ENCODE results near the gene DIPK1B. TPM values are rescaled to one million over a fixed set of nuclear protein-coding genes. Genes with fewer than 3 reads are reported as not detected.
A peak's percentile ranks its signal among the peaks of the same experiment; 100 is the strongest.

DIPK1B gene
- total RNA-seq, 3 donors from 2014 or later = 1.0 to 10.0 (median 2.9) TPM

DNA sequence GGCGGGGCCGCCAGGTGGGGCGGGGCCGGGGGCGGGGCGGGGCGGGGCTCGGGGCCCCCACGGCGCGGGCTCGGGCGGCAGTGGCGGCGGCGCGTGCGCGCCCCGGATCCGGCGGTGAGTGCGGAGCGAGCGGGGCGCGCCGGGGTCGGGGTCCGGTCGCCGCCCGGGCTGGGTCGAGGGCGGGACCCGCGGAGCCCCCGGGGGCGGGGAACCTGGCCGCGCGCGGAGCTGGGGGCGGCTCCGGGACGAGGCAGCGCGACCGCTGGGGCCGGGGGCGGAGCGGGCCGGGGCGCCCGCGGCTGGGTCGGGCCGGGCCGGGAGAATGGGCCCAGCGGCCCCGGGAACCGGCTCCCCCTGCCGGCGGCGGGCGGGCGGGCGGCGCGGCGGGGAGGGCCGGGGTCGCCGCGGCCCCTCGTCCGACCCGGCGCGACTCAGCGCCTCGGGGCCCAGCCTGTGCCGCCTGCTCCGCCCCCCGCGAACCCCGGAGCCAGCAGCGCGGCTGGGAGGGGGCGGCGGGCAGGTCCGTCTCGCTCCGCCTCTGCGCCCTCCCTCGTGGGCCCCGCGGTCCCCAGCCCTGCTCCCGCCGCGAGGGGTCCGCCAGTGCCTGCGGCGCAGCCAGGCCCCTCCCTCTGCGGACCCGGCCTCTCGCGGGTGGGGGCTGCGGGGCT lies 46.5 kb upstream of the DIPK1B start:
- ATAC-seq (no peak), DNase-seq (peak in 1 of 3 donors; percentile 32)
- H3K4me1 ChIP-seq (ENCODE audit: low read depth) = peaks cover 17% of the 10 kb centered on the region
- intact Hi-C loops (cut with DNase I, micrococcal nuclease) = no loop called here
- H3K36me3 ChIP-seq (ENCODE audit: low read depth) = no peaks in the 10 kb centered on the region
- TF ChIP-seq CTCF (IDR thresholded peaks at IDR 0.05) = no peak
- H3K4me3 ChIP-seq = no peak overlapping the region
- H3K9me3 ChIP-seq = no peaks in the 10 kb centered on the region

DNA sequence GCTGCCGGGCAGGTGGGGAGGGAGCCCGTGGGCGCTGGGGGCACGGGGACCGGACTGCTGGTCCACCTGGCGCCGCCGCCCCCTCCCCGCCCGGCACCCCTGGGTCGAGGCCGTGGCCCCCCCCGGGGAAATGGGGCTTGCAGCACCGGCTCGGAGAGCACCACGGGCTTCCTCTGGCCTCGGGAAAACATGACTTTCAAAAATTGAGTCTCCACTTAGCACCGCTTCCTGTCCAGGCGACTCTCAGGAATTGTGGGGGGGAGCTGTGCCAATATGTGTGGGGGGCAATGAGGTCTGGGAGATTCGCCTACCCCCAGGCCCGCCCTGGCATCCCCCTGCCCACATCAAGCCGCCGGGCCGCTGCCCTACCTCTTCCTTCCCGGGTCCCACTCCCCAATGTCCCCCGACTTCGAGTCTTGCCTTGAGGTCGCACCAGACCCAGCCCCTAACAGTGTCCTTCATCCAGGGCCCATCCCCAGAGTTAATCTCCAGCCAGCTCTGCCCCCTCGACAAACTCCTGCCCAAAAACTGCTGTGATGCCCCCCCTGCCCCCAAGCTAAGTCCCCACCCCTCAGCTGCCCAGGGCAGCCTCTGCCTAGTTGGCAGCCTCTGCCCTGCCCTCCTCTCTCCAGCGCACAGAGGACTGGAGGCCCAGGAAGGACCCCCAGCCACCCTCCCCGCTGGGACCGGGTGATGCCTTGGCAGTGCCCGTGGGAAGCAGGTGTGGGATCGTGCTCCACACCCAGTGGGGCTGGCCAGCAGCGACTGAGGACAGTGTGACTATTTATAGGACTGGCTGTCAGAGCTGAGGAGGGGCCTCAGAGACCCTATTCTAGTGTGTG lies 45.8 kb upstream of the DIPK1B start:
- ATAC-seq (no peak), DNase-seq (peak in 1 of 3 donors; percentile 24)
- Histone ChIP-seq H3K36me3 (ENCODE audit: low read depth) (no peaks in the 10 kb centered on the region), H3K4me3 (no peak overlapping the region), H3K4me1 (ENCODE audit: low read depth) (peaks cover 21% of the 10 kb centered on the region), H3K9me3 (no peaks in the 10 kb centered on the region)
- intact Hi-C loops (cut with DNase I, micrococcal nuclease) = no loop called here
- TF ChIP-seq CTCF (IDR thresholded peaks at IDR 0.05) = no peak

DNA sequence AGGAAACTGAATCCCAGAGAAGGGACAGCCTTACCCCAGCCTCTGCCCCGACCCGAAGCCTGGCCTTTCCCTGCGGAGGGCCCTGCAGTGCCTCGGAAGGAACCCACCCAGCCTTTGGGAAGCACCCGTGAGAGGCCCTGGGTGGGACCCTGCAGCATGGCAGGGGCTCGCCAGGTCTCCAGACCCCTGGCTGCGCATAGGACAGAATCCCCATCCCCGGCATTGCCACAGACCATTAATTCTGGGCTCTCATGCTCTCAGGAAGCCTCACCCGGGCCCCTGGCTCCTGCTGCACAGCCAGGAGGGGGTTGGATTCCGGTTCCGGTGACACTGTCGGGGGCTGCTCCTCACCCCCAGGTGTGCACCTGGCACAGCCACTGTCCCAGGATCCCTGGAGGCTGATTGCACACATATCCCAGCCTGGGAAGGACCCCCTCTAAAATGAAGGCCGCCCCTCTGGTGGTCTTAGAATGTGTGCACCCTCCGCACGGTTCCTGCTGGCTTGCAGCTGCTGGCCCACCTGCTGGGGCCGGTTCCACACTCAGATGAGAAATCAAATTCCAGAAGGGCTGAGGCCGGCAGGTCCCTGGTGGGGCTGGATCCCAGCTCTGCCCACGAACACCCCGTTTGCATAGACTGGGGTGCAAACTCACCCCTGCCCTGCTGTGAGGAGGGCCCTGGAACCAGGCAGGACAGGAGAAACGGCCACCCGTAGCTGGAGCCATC lies 45.0 kb upstream of the DIPK1B start:
- H3K4me1 ChIP-seq (ENCODE audit: low read depth) = peaks cover 22% of the 10 kb centered on the region
- intact Hi-C loops (cut with DNase I, micrococcal nuclease) = no loop called here
- DNase-seq (peak in 1 of 3 donors; percentile 27), ATAC-seq (no peak)
- TF ChIP-seq CTCF (IDR thresholded peaks at IDR 0.05) = no peak
- H3K9me3 ChIP-seq = no peaks in the 10 kb centered on the region
- no peaks in the 10 kb centered on the region for H3K36me3 ChIP-seq (ENCODE audit: low read depth)
- no peak overlapping the region for H3K4me3 ChIP-seq

GRCh38 chr9:136667940-136668760 lies 44.2 kb upstream of the DIPK1B start:
- ATAC-seq = peak; percentile 2
- TF ChIP-seq CTCF (IDR thresholded peaks at IDR 0.05) = no peak
- Histone ChIP-seq H3K4me1 (ENCODE audit: low read depth) (peaks cover 22% of the 10 kb centered on the region), H3K36me3 (ENCODE audit: low read depth) (no peaks in the 10 kb centered on the region), H3K9me3 (no peaks in the 10 kb centered on the region), H3K4me3 (no peak overlapping the region)
- DNase-seq = no peak
- intact Hi-C loops (cut with DNase I, micrococcal nuclease) = no loop called here

Measured in mucosa of descending colon (tissue), 3 donors.